Measurements from ENCODE around the gene TNFRSF1A. TPM values are rescaled to one million over a fixed set of nuclear protein-coding genes. Genes with fewer than 3 reads are reported as not detected.

The TNFRSF1A gene
- total and polyA plus RNA-seq, 7 donors: 31.7 to 191 (median 135) TPM

DNA sequence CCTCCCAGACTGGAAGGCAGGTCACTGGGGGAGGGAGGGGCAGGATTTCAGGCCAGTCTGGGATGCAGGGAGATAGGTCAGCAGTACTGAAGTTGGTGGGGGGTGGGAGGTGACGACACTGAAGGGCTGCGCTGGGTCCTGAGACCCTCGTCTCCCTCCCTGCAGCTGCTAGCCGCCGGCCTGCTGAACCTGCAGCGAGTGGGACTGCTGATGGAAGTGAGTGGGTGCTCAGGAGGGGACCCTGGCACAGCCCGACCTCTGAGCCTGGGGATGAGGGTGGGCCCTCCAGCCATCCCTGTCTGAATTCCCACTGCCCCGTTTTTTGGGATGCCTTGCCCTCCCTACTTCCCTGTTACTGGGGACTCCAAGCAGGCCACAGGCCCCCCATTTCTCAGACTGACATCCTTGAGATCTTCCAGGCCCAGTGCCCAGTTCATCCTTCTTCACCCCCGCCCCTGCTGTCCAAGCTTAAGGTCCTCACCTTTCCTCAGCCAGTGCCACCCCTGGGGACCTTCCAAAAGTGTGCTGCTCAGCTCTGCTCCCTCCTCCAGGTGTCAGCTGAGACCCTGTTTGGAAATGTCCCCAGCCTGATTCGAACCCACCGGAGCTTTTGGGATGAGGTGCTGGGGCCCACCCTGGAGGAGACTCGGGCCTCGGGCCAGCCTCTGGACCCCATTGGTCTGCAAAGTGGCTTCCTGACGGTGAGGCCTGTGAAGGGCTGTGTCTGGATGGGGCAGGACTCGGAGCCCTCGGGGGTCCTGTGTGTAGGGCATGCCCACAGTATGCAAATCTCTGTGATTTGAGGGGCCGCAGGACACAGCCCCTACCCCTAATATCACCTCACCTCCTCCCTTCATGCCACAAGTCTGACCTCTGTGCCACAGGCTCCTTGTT, 25.9 kb downstream of the TNFRSF1A start:
- H3K27me3 ChIP-seq: peaks cover under 1 to 4% (median 3%) of the 10 kb centered on the region in 3 donors
- no peak overlapping the region for H3K4me3 ChIP-seq
- H3K36me3 ChIP-seq: no peaks in the 10 kb centered on the region
- no peak for TF ChIP-seq EP300 (IDR thresholded peaks at IDR 0.05)
- TF ChIP-seq POLR2A (IDR thresholded peaks at IDR 0.05): no peak
- no peak for TF ChIP-seq CTCF (IDR thresholded peaks at IDR 0.05)
- no peak for TF ChIP-seq POLR2AphosphoS5 (IDR thresholded peaks at IDR 0.05)
- peaks cover 0 to 1% (median under 1%) of the 10 kb centered on the region in 4 donors for H3K4me1 ChIP-seq
- WGBS, 2 donors: 92 to 94% methylated on average over 17 of the region's 17 CpGs
- DNase-seq: no peak
- H3K9me3 ChIP-seq: no peaks in the 10 kb centered on the region
- H3K27ac ChIP-seq: no peak overlapping the region
- intact Hi-C loops (cut with DNase I): no loop called here

DNA sequence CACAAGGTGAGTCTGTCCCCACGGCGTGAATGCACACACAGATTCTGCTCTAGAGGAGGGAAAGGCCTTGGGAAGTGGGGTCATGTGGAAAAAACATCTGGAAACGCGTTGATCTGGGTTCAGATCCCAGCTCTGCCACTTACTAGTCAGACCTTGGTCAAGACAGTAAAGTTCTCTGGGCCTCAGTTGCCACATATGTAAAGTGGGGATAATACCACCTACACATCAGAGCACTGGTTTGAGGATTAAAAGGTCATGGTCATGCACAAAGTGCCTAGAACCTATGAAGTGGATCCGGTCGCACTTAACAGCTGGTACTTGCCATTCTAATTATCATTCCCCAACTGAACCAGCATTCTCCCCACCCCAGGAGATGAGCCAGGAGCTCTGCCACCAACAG, 26.7 kb downstream of the TNFRSF1A start:
- intact Hi-C loops (cut with DNase I): no loop called here
- H3K27ac ChIP-seq: no peak overlapping the region
- no peak overlapping the region for H3K4me3 ChIP-seq
- H3K9me3 ChIP-seq: no peaks in the 10 kb centered on the region
- peaks cover 0 to 9% (median 8%) of the 10 kb centered on the region in 4 donors for H3K4me1 ChIP-seq
- peaks cover 9 to 11% (median 11%) of the 10 kb centered on the region in 3 donors for H3K27me3 ChIP-seq
- H3K36me3 ChIP-seq: no peaks in the 10 kb centered on the region
- no peak for DNase-seq
- 87 to 92% methylated on average over 6 of the region's 6 CpGs for WGBS, 2 donors
- TF ChIP-seq POLR2A (IDR thresholded peaks at IDR 0.05) (no peak), EP300 (IDR thresholded peaks at IDR 0.05) (no peak), CTCF (IDR thresholded peaks at IDR 0.05) (no peak), POLR2AphosphoS5 (IDR thresholded peaks at IDR 0.05) (no peak)

- intact Hi-C loops (cut with DNase I): no loop called here
- Histone ChIP-seq H3K4me1 (peaks cover 0 to 11% (median 10%) of the 10 kb centered on the region in 4 donors), H3K36me3 (no peaks in the 10 kb centered on the region), H3K27ac (no peak overlapping the region), H3K27me3 (peaks cover 12 to 15% (median 12%) of the 10 kb centered on the region in 3 donors), H3K4me3 (no peak overlapping the region), H3K9me3 (no peaks in the 10 kb centered on the region)
- DNase-seq: no peak
- TF ChIP-seq POLR2A (IDR thresholded peaks at IDR 0.05) (no peak), POLR2AphosphoS5 (IDR thresholded peaks at IDR 0.05) (no peak), EP300 (IDR thresholded peaks at IDR 0.05) (no peak), CTCF (IDR thresholded peaks at IDR 0.05) (no peak)
- WGBS, 2 donors: 83 to 91% methylated on average over 9 of the region's 9 CpGs
Observed at GRCh38 chr12:6314776-6315175, 27.1 kb downstream of the TNFRSF1A start.

GRCh38 chr12:6313326-6313940, 28.4 kb downstream of the TNFRSF1A start:
- no peak for TF ChIP-seq POLR2AphosphoS5 (IDR thresholded peaks at IDR 0.05)
- no peak for TF ChIP-seq EP300 (IDR thresholded peaks at IDR 0.05)
- TF ChIP-seq CTCF (IDR thresholded peaks at IDR 0.05): no peak
- TF ChIP-seq POLR2A (IDR thresholded peaks at IDR 0.05): no peak
- Histone ChIP-seq H3K9me3 (no peaks in the 10 kb centered on the region), H3K36me3 (no peaks in the 10 kb centered on the region), H3K4me3 (no peak overlapping the region), H3K4me1 (peaks cover 0 to 11% (median 10%) of the 10 kb centered on the region in 4 donors), H3K27me3 (peaks cover 12 to 18% (median 12%) of the 10 kb centered on the region in 3 donors), H3K27ac (no peak overlapping the region)
- intact Hi-C loops (cut with DNase I): no loop called here
- no peak for DNase-seq
- 56 to 84% methylated on average over 14 of the region's 14 CpGs for WGBS, 2 donors

Data from sigmoid colon (tissue), 7 donors.